Muscle layer of duodenum (tissue), 2 donors: Measurements from ENCODE around the gene POLR2H.

ENCODE experiments used
- H3K27ac ChIP-seq: one replicate; pipeline ENCODE4 v1.7.0; 2013; ENCODE audit warnings: mild to moderate bottlenecking, low read length
- H3K27me3 ChIP-seq: one replicate; pipeline ENCODE4 v1.7.0; 2013; ENCODE audit warnings: low read depth, mild to moderate bottlenecking, control low read depth, low read length
- H3K36me3 ChIP-seq, 2 donors: one replicate each; pipeline ENCODE4 v1.7.0; 2013; ENCODE audit warnings: low read length in 2 of 2, control low read depth in 1 of 2, mild to moderate bottlenecking in 1 of 2; ENCODE audit not compliant: insufficient read depth in 2 of 2, control insufficient read depth in 1 of 2
- H3K4me1 ChIP-seq, 2 donors: one replicate each; pipeline ENCODE4 v1.7.0; 2013; ENCODE audit warnings: low read length in 2 of 2, mild to moderate bottlenecking in 2 of 2, control low read depth in 1 of 2, moderate library complexity in 1 of 2; ENCODE audit not compliant: insufficient read depth in 2 of 2, control insufficient read depth in 1 of 2
- H3K4me3 ChIP-seq, 2 donors: one replicate each; pipeline ENCODE4 v1.7.0; 2013; ENCODE audit warnings: low read length in 2 of 2, low read depth in 1 of 2, mild to moderate bottlenecking in 1 of 2
- H3K9me3 ChIP-seq, 2 donors: one replicate each; pipeline ENCODE4 v1.7.0; 2013; ENCODE audit warnings: low read length in 2 of 2, control low read depth in 1 of 2, mild to moderate bottlenecking in 1 of 2; ENCODE audit not compliant: control insufficient read depth in 1 of 2
- donor health status: healthy.

POLR2H gene

DNA sequence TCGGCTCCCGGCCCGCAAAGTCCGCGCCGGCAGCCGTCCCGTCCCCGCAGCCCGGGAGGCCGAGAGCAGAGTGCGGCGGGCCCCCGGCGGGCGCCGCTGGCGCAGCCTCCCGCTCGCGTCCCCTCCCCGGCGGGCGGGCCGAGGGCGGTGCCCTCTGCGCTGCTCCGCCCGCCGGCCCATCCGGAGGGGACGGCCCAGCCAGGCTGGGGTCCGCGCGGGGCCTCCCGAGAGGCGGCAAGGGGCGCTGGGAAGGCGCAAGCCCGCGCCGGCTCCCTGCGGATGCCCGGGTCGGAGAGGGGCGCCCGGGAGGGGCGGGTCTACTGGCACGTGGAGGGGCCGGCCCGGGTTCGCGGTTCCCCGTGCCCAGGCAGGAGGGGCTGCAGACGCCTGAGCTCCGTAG is at the start of gene POLR2H, which contains the start of gene CLCN2:
Gene POLR2H (plus strand): TSS at position 179 of the 400 bp plus-strand sequence. CDS start 1,783 bp downstream, outside the sequence.
Gene CLCN2 (minus strand): TSS at position 74 of the 400 bp plus-strand sequence. CDS start 126 bp downstream, outside the sequence.
- H3K4me1 ChIP-seq = peaks cover 6 to 23% of the 10 kb centered on the region in 2 donors

DNA sequence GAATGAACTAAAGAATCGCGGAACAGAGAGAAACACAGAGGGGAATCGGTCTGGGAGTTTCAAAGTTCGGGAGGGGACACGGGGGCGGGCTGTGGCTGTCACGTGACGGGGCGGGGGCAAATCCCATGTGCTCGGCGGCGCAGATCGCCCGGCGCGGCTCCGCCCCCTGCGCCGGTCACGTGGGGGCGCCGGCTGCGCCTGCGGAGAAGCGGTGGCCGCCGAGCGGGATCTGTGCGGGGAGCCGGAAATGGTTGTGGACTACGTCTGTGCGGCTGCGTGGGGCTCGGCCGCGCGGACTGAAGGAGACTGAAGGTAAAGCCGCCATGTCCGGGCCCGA is 47.2 kb upstream of the POLR2H start, which contains the start of gene EIF4G1:
Gene EIF4G1 (plus strand): TSS at position 244 of the 337 bp plus-strand sequence. CDS start 1,191 bp downstream, outside the sequence.
- peaks cover 8 to 26% of the 10 kb centered on the region in 2 donors for H3K36me3 ChIP-seq
- H3K27me3 ChIP-seq = no peaks in the 10 kb centered on the region
- no peaks in the 10 kb centered on the region for H3K9me3 ChIP-seq
- H3K4me1 ChIP-seq = peaks cover 11 to 29% of the 10 kb centered on the region in 2 donors
- peak within 1 kb of the TSS; percentile 77 to 79 for H3K4me3 ChIP-seq
- H3K27ac ChIP-seq = peak within 1 kb of the TSS; percentile 89

More for the DNA sequence above, at the start of gene POLR2H, which contains the start of gene CLCN2:
- Histone ChIP-seq H3K4me3 (peak within 1 kb of the TSS; percentile 79 to 86), H3K27me3 (no peaks in the 10 kb centered on the region), H3K36me3 (peaks cover 6 to 18% of the 10 kb centered on the region in 2 donors), H3K27ac (peak within 1 kb of the TSS; percentile 94), H3K9me3 (no peaks in the 10 kb centered on the region)

DNA sequence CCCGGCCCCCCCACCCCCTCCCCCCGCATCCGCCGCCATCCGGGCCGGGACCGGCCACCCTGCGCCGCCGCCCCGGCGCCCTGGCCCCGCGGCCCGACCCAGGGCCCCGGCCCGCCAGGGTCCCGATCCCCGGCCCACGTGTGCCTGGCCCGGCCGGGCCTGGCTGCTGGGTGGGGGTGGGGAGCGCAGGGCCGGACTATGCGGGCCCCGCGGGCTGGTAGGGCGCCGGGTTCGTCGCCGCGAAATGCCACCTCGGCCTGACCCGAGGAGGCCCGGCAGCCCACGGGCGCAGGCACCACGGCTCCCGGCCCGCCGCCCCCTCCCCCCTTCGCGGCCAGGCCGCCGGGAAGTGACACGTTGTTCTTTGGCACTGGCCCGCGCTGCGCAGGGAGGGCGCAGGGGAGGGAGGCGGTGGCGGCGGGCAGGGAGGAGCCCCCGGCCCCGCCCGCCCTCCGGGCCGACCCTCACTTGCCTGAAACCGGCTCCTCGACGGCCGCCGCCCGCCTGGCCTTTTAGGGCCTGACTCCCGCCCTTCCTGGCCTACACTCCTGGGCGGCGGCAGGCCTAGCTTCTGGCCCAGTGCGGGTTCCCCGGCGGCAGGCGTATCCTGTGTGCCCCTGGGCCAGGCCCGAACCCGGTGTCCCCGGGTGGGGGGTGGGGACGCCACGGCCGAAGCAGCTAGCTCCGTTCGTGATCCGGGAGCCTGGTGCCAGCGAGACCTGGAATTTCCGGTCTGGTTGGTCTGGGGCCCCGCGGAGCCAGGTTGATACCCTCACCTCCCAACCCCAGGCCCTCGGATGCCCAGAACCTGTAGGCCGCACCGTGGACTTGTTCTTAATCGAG is 46.6 kb upstream of the POLR2H start:
- H3K4me1 ChIP-seq = peaks cover 16 to 35% of the 10 kb centered on the region in 2 donors
- H3K4me3 ChIP-seq = peak overlapping the region; percentile 77 to 79
- H3K27me3 ChIP-seq = no peaks in the 10 kb centered on the region
- no peaks in the 10 kb centered on the region for H3K9me3 ChIP-seq
- H3K27ac ChIP-seq = peak overlapping the region; percentile 89
- H3K36me3 ChIP-seq = peaks cover 8 to 29% of the 10 kb centered on the region in 2 donors

DNA sequence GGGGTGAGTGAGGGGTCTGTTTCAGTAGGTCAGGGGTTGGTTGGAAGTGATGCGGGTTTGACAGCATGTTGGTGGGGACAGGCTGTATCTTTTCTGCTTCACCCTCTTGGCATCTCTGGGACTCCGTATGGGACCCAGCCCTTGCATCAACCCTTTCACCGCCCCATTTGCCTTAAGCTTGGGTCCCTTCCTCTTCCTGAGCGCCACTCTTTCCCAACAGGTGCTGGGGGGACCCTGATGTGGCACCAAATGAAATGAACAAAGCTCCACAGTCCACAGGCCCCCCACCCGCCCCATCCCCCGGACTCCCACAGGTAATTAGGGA is 46.0 kb upstream of the POLR2H start:
- Histone ChIP-seq H3K27me3 (no peaks in the 10 kb centered on the region), H3K36me3 (peaks cover 12 to 32% of the 10 kb centered on the region in 2 donors), H3K4me1 (peaks cover 21 to 39% of the 10 kb centered on the region in 2 donors), H3K4me3 (peak overlapping the region; percentile 77 to 79), H3K27ac (peak overlapping the region; percentile 89), H3K9me3 (no peaks in the 10 kb centered on the region)

DNA sequence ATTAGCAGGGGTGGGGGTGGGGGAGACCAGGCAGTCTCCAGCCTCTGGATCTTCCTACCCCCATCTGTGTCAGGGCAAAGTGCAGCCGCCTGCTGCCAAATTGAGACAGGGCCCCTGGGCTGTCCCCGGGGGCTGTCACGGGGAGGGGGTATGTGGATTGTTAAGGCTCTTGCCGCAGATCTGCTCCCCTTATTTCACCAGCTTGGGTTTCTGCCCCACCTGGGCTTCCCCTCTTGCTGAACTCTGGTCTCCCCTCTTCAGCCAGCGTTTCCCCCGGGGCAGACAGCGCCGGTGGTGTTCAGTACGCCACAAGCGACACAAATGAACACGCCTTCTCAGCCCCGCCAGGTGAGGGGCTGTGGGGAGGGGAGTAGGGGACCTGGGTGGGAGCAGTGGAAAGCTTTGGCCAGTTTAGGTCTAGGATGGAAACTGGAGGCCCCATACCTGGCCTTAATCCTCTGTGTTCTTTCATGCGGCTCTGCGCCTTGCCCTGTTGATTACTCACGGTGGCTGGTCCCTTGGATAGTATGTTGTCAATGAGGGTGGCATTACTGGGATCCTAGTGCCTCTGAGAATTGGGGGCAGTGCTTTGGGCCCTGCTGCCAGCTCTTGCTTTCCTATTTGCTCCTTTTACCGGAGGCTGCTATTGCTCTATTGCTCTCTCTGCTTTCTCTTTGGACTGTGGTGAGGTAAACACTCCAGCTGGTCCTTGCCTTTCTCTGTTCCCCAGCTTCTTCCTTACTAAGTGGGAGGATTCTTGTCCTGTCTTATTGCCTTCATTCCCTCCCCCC is 45.4 kb upstream of the POLR2H start:
- Histone ChIP-seq H3K4me1 (peaks cover 24 to 44% of the 10 kb centered on the region in 2 donors), H3K36me3 (peaks cover 18 to 37% of the 10 kb centered on the region in 2 donors), H3K4me3 (peak overlapping the region; percentile 77 to 79), H3K9me3 (no peaks in the 10 kb centered on the region), H3K27ac (peak overlapping the region; percentile 89), H3K27me3 (no peaks in the 10 kb centered on the region)

DNA sequence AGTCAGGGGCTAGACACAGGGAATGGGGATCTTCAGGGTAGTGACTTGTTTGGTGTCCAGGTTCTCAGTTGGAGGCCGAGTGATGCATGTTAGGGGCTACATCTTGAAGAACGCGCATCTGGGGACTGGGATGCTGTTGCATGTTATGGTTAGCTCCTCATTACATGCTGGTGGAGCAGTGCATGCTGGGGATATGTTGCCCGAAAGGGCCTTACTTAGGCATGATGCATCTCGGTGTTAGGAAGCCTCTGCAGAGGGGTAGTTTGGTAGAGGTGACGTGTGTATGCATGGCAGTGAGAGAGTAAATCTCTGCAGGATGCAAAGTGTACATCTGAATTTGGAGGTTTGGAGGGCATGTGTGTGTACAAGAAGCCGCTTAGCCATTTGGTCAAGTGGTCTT is 44.7 kb upstream of the POLR2H start:
- H3K4me3 ChIP-seq = peak overlapping the region; percentile 77 to 79
- no peaks in the 10 kb centered on the region for H3K9me3 ChIP-seq
- peak overlapping the region; percentile 89 for H3K27ac ChIP-seq
- peaks cover 24 to 51% of the 10 kb centered on the region in 2 donors for H3K4me1 ChIP-seq
- H3K27me3 ChIP-seq = no peaks in the 10 kb centered on the region
- H3K36me3 ChIP-seq = peaks cover 25 to 44% of the 10 kb centered on the region in 2 donors

DNA sequence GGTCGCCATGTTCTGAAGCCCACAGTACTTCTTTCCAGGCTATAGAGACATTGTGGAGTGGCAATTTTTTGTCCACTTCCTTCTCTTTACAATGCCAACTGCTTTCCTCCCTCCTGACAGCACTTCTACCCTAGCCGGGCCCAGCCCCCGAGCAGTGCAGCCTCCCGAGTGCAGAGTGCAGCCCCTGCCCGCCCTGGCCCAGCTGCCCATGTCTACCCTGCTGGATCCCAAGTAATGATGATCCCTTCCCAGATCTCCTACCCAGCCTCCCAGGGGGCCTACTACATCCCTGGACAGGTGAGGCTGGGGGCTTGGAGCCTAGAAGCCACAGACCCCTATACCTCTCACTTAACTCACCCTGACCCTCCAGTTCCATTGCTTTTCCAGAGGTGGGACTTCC is 44.3 kb upstream of the POLR2H start:
- no peak overlapping the region for H3K27ac ChIP-seq

DNA sequence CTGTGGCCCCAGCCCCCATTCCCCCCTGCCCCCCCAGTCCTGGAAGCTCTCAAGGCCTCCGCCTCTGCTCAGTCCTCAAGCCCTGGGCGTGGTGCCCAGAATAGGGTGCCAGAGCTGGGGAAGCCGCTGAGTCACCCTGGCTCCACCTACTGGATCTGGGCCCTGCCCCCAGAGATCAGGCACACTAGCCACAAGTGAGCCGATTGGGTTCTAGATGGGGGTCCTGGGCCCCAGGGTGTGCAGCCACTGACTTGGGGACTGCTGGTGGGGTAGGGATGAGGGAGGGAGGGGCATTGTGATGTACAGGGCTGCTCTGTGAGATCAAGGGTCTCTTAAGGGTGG is 41.4 kb upstream of the POLR2H start:
- Histone ChIP-seq H3K9me3 (no peaks in the 10 kb centered on the region), H3K27ac (peak overlapping the region; percentile 83), H3K4me1 (peaks cover 24 to 58% of the 10 kb centered on the region in 2 donors), H3K4me3 (peak overlapping the region in 1 of 2 donors; percentile 35), H3K36me3 (peaks cover 58 to 73% of the 10 kb centered on the region in 2 donors), H3K27me3 (no peaks in the 10 kb centered on the region)

More for the DNA sequence above, 44.3 kb upstream of the POLR2H start:
- Histone ChIP-seq H3K9me3 (no peaks in the 10 kb centered on the region), H3K4me3 (peak overlapping the region in 1 of 2 donors; percentile 79), H3K36me3 (peaks cover 29 to 49% of the 10 kb centered on the region in 2 donors), H3K27me3 (no peaks in the 10 kb centered on the region), H3K4me1 (peaks cover 24 to 56% of the 10 kb centered on the region in 2 donors)

DNA sequence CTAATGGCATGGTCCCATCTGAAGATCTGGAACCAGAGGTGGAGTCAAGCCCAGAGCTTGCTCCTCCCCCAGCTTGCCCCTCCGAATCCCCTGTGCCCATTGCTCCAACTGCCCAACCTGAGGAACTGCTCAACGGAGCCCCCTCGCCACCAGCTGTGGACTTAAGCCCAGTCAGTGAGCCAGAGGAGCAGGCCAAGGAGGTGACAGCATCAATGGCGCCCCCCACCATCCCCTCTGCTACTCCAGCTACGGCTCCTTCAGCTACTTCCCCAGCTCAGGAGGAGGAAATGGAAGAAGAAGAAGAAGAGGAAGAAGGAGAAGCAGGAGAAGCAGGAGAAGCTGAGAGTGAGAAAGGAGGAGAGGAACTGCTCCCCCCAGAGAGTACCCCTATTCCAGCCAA is 39.8 kb upstream of the POLR2H start:
- Histone ChIP-seq H3K9me3 (no peaks in the 10 kb centered on the region), H3K4me1 (peaks cover 22 to 53% of the 10 kb centered on the region in 2 donors), H3K36me3 (peaks cover 74 to 82% of the 10 kb centered on the region in 2 donors), H3K4me3 (no peak overlapping the region), H3K27me3 (no peaks in the 10 kb centered on the region), H3K27ac (no peak overlapping the region)

DNA sequence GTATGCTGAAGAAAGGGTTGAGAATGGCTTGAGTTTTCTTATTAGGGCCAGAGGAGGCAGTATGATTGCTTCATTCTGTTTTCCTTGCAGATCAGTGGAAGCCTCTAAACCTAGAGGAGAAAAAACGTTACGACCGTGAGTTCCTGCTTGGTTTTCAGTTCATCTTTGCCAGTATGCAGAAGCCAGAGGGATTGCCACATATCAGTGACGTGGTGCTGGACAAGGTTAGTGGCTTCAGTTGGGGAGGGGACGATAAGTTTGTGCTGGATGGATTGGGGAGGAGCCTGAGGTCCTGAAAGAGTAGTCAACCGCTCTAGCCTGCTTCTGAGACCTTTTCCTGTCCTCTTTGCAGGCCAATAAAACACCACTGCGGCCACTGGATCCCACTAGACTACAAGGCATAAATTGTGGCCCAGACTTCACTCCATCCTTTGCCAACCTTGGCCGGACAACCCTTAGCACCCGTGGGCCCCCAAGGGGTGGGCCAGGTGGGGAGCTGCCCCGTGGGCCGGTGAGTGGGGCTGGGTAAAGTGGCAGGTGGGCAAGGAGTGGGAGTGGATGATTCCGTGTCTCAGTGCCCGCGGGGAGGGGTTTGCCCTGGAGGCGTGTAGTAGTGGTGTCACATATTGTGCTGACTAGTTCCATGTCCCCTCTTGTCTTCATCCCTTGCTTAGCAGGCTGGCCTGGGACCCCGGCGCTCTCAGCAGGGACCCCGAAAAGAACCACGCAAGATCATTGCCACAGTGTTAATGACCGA is 38.6 kb upstream of the POLR2H start:
- Histone ChIP-seq H3K27ac (no peak overlapping the region), H3K4me3 (no peak overlapping the region), H3K36me3 (peaks cover 79 to 83% of the 10 kb centered on the region in 2 donors), H3K27me3 (no peaks in the 10 kb centered on the region), H3K4me1 (peaks cover 18 to 41% of the 10 kb centered on the region in 2 donors), H3K9me3 (no peaks in the 10 kb centered on the region)
